Sigmoid colon (tissue), 7 donors: ENCODE measurements around the gene LPIN3. TPM values are rescaled to one million over a fixed set of nuclear protein-coding genes. Genes with fewer than 3 reads are reported as not detected.
A peak's percentile ranks its signal among the peaks of the same experiment; 100 is the strongest.

ENCODE experiments used
- DNase-seq: peaks from one replicate; pipeline ENCODE4 v3.0.0-alpha.2; 2019
- H3K27ac ChIP-seq, 4 donors: fragments of 200-600 bp; sonication (generic); one replicate each; pipeline ENCODE4 v1.5.1; 2016 to 2019; ENCODE audit warnings: mild to moderate bottlenecking in 1 of 4
- H3K27me3 ChIP-seq, 3 donors: fragments of 200-600 bp; sonication (generic); one replicate each; pipeline ENCODE4 v1.5.1; 2019; ENCODE audit warnings: mild to moderate bottlenecking in 1 of 3
- H3K36me3 ChIP-seq, 4 donors: fragments of 200-600 bp; sonication (generic); one replicate each; pipeline ENCODE4 v1.5.1; 2016 to 2019
- H3K4me1 ChIP-seq, 4 donors: fragments of 200-600 bp; sonication (generic); one replicate each; pipeline ENCODE4 v1.5.1; 2017 to 2019
- H3K4me3 ChIP-seq, 4 donors: fragments of 200-600 bp; sonication (generic); one replicate each; pipeline ENCODE4 v1.5.1; 2017 to 2019; ENCODE audit warnings: mild to moderate bottlenecking in 2 of 4, moderate library complexity in 1 of 4
- H3K9me3 ChIP-seq, 4 donors: fragments of 200-600 bp in 3 of 4; sonication (generic) in 3 of 4; one replicate each; pipeline versions ENCODE4 v1.5.1 to v1.6.1; 2013 to 2019
- CTCF ChIP-seq, 4 experiments: fragments of 450-650 bp in 3 of 4; fragments of 200-600 bp in 1 of 4; IDR thresholded peaks; one replicate each; pipeline ENCODE4 v1.5.1; 2016 to 2019; ENCODE audit warnings: antibody characterized with exemption in 4 of 4, mild to moderate bottlenecking in 3 of 4, moderate library complexity in 2 of 4
- EP300 ChIP-seq, 4 donors: sonication (generic); formaldehyde crosslinking; IDR thresholded peaks; one replicate each; pipeline ENCODE4 v1.6.1; 2017; ENCODE audit warnings: antibody characterized with exemption in 4 of 4
- POLR2A ChIP-seq, 2 donors: fragments of 450-650 bp; IDR thresholded peaks; one replicate each; pipeline ENCODE4 v1.6.1; 2016; ENCODE audit warnings: antibody characterized with exemption in 2 of 2, mild to moderate bottlenecking in 2 of 2, moderate library complexity in 2 of 2
- POLR2AphosphoS5 ChIP-seq, 4 donors: sonication (generic); formaldehyde crosslinking; IDR thresholded peaks; one replicate each; pipeline ENCODE4 v1.6.1; 2017; ENCODE audit warnings: antibody characterized with exemption in 4 of 4
- WGBS, 2 donors: extraction: QIAGEN DNeasy Blood & Tissue Kit; methylation state at CpG; one replicate each; pipeline ENCODE4 v1.1.7; 2013; 5-methylcytosine and 5-hydroxymethylcytosine counted together
- intact Hi-C: fragments of 100-400 bp; cut with DNase I; formaldehyde crosslinking; loops from one replicate; pipeline ENCODE4 v1.15.1; 2023
- polyA plus RNA-seq, 3 donors: library from polyadenylated mRNA; stranded (reverse); fragments of 200-250 nt; gene quantifications; one replicate each; pipeline ENCODE4 v1.2.3, GENCODE V29; 2013
- total RNA-seq, 4 donors: library from RNA; depleted of rRNA; stranded (reverse); fragments of >200 nt; gene quantifications; one replicate each; pipeline ENCODE4 v1.1.0, GENCODE V29; 2016
- donor health status: healthy with polysubstance abuse.
- donor health status: Bipolar disorder and iron deficiency.
- donor health status: healthy.

Gene LPIN3
- total RNA-seq (10 to 100 TPM in 3 of 4 donors, 1 to 10 TPM in 1; 6.8 to 32.1 (median 15.8) TPM), polyA plus RNA-seq (10 to 100 TPM in 1 of 3 donors, 1 to 10 TPM in 2; 6.7 to 50.9 (median 7.2) TPM)

GRCh38 chr20:41340327-41341055 is at the start of gene LPIN3:
TSS of gene LPIN3 (plus strand) at chr20:41340821. CDS start at chr20:41345804, 4,983 bp downstream.
- no peaks in the 10 kb centered on the region for H3K27me3 ChIP-seq
- TF ChIP-seq EP300 (IDR thresholded peaks at IDR 0.05), result no peak
- TF ChIP-seq POLR2A (IDR thresholded peaks at IDR 0.05), result peak in 1 of 2 donors; percentile 29
- peak in 3 of 4 donors; percentile 54 to 56 (median 54) for TF ChIP-seq POLR2AphosphoS5 (IDR thresholded peaks at IDR 0.05)
- H3K4me3 ChIP-seq, result peak within 1 kb of the TSS; percentile 31 to 43 (median 36)
- DNase-seq, result peak; percentile 94
- H3K4me1 ChIP-seq, result peaks cover 0 to 31% (median 20%) of the 10 kb centered on the region in 4 donors
- H3K36me3 ChIP-seq, result no peaks in the 10 kb centered on the region
- intact Hi-C loops, result loop anchor here (1.0 to 5.0 kb wide), 2 partner anchors 108 to 167 kb away; no protein-coding TSS in a partner anchor
- H3K9me3 ChIP-seq, result no peaks in the 10 kb centered on the region
- peak within 1 kb of the TSS; percentile 68 to 80 (median 74) for H3K27ac ChIP-seq
- whole genome bisulfite sequencing, 2 donors, result 3 to 12% methylated on average over 33 of the region's 33 CpGs

GRCh38 chr20:41293269-41294037 is 47.2 kb upstream of the LPIN3 start:
- no peak for DNase-seq
- Histone ChIP-seq H3K27ac (peak overlapping the region; percentile 21 to 69 (median 37)), H3K4me3 (no peak overlapping the region), H3K27me3 (no peaks in the 10 kb centered on the region), H3K9me3 (no peaks in the 10 kb centered on the region), H3K36me3 (no peaks in the 10 kb centered on the region), H3K4me1 (peaks cover 0 to 45% (median 35%) of the 10 kb centered on the region in 4 donors)
- WGBS, 2 donors, result 81% methylated on average over 2 of the region's 2 CpGs
- intact Hi-C loops, result no loop called here
- TF ChIP-seq EP300 (IDR thresholded peaks at IDR 0.05), result no peak
- TF ChIP-seq CTCF (IDR thresholded peaks at IDR 0.05), result no peak
- peak in 1 of 4 donors; percentile 8 for TF ChIP-seq POLR2AphosphoS5 (IDR thresholded peaks at IDR 0.05)
- TF ChIP-seq POLR2A (IDR thresholded peaks at IDR 0.05), result no peak

GRCh38 chr20:41299899-41300298 is 40.7 kb upstream of the LPIN3 start:
- no peak for DNase-seq
- Histone ChIP-seq H3K27me3 (no peaks in the 10 kb centered on the region), H3K36me3 (no peaks in the 10 kb centered on the region), H3K9me3 (no peaks in the 10 kb centered on the region), H3K27ac (no peak overlapping the region), H3K4me1 (peaks cover 0 to 29% (median 15%) of the 10 kb centered on the region in 4 donors), H3K4me3 (no peak overlapping the region)
- 90 to 93% methylated on average over 3 of the region's 3 CpGs for WGBS, 2 donors
- intact Hi-C loops, result no loop called here
- TF ChIP-seq EP300 (IDR thresholded peaks at IDR 0.05) (no peak), POLR2AphosphoS5 (IDR thresholded peaks at IDR 0.05) (no peak), POLR2A (IDR thresholded peaks at IDR 0.05) (no peak), CTCF (IDR thresholded peaks at IDR 0.05) (no peak)

- Histone ChIP-seq H3K4me1 (peaks cover 0 to 30% (median 18%) of the 10 kb centered on the region in 4 donors), H3K9me3 (no peaks in the 10 kb centered on the region), H3K36me3 (no peaks in the 10 kb centered on the region), H3K27me3 (no peaks in the 10 kb centered on the region), H3K27ac (no peak overlapping the region), H3K4me3 (no peak overlapping the region)
- WGBS, 2 donors, result 80 to 92% methylated on average over 3 of the region's 3 CpGs
- TF ChIP-seq POLR2A (IDR thresholded peaks at IDR 0.05) (no peak), POLR2AphosphoS5 (IDR thresholded peaks at IDR 0.05) (no peak), EP300 (IDR thresholded peaks at IDR 0.05) (no peak), CTCF (IDR thresholded peaks at IDR 0.05) (no peak)
- intact Hi-C loops, result no loop called here
- DNase-seq, result no peak
These were observed 40.2 kb upstream of the LPIN3 start for GRCh38 chr20:41300383-41300782.

- no peaks in the 10 kb centered on the region for H3K9me3 ChIP-seq
- peaks cover 0 to 30% (median 18%) of the 10 kb centered on the region in 4 donors for H3K4me1 ChIP-seq
- no peaks in the 10 kb centered on the region for H3K27me3 ChIP-seq
- no peak for DNase-seq
- no peak overlapping the region for H3K4me3 ChIP-seq
- TF ChIP-seq POLR2A (IDR thresholded peaks at IDR 0.05) (no peak), POLR2AphosphoS5 (IDR thresholded peaks at IDR 0.05) (no peak), EP300 (IDR thresholded peaks at IDR 0.05) (no peak)
- WGBS, 2 donors, result 79 to 88% methylated on average over 4 of the region's 4 CpGs
- no peaks in the 10 kb centered on the region for H3K36me3 ChIP-seq
- H3K27ac ChIP-seq, result no peak overlapping the region
- intact Hi-C loops, result no loop called here
These were observed 39.7 kb upstream of the LPIN3 start for GRCh38 chr20:41300886-41301285.
